Hepatocyte (in vitro differentiated cells): ENCODE data around the gene SMARCA5. TPM values are rescaled to one million over a fixed set of nuclear protein-coding genes. Genes with fewer than 3 reads are reported as not detected.
A peak's percentile ranks its signal among the peaks of the same experiment; 100 is the strongest.

ENCODE experiments used
- DNase-seq: peaks from one replicate; pipeline ENCODE4 v3.0.0-alpha.2; 2016; ENCODE audit warnings: low spot score
- H2AFZ ChIP-seq: fragments of 200-600 bp; sonication (generic); 2 replicates; pipeline ENCODE4 v1.6.0; 2016; ENCODE audit warnings: antibody characterized with exemption, mild to moderate bottlenecking
- H3K27ac ChIP-seq: fragments of 200-600 bp; sonication (generic); 2 replicates; pipeline ENCODE4 v1.5.1; 2016; ENCODE audit warnings: mild to moderate bottlenecking
- H3K27me3 ChIP-seq: fragments of 200-600 bp; sonication (generic); 2 replicates; pipeline ENCODE4 v1.6.1; 2016
- H3K36me3 ChIP-seq: fragments of 200-600 bp; sonication (generic); replicated peaks from 2 replicates; pipeline ENCODE4 v1.5.1; 2016; ENCODE audit warnings: low read depth; ENCODE audit not compliant: insufficient read depth
- H3K4me1 ChIP-seq: fragments of 200-600 bp; sonication (generic); 2 replicates; pipeline ENCODE4 v1.5.1; 2016; ENCODE audit warnings: mild to moderate bottlenecking, moderate library complexity; ENCODE audit not compliant: insufficient read depth
- H3K4me2 ChIP-seq: fragments of 200-600 bp; sonication (generic); 2 replicates; pipeline ENCODE4 v1.6.0; 2016
- H3K4me3 ChIP-seq: fragments of 200-600 bp; sonication (generic); 2 replicates; pipeline ENCODE4 v1.5.1; 2016; ENCODE audit warnings: mild to moderate bottlenecking
- H3K79me2 ChIP-seq: fragments of 200-600 bp; sonication (generic); 2 replicates; pipeline ENCODE4 v1.6.0; 2017; ENCODE audit warnings: mild to moderate bottlenecking
- H3K9me2 ChIP-seq: fragments of 200-600 bp; sonication (generic); replicated peaks from 2 replicates; pipeline ENCODE4 v1.6.0; 2017; ENCODE audit warnings: mild to moderate bottlenecking; ENCODE audit not compliant: insufficient read depth
- H3K9me3 ChIP-seq: fragments of 200-600 bp; sonication (generic); 2 replicates; pipeline ENCODE4 v1.5.1; 2016; ENCODE audit warnings: low read depth, mild to moderate bottlenecking
- H4K20me1 ChIP-seq: fragments of 200-600 bp; sonication (generic); 2 replicates; pipeline ENCODE4 v1.6.0; 2016; ENCODE audit warnings: mild to moderate bottlenecking; ENCODE audit not compliant: insufficient read depth, poor library complexity, severe bottlenecking
- CTCF ChIP-seq: fragments of 200-600 bp; sonication (generic); IDR thresholded peaks from 2 replicates; pipeline ENCODE4 v1.5.1; 2016; ENCODE audit warnings: antibody characterized with exemption, mild to moderate bottlenecking; ENCODE audit not compliant: poor library complexity
- EZH2 ChIP-seq: fragments of 200-600 bp; sonication (generic); IDR thresholded peaks from 2 replicates; pipeline ENCODE4 v1.6.1; 2016; ENCODE audit warnings: antibody characterized with exemption, mild to moderate bottlenecking, borderline replicate concordance
- EZH2phosphoT487 ChIP-seq: fragments of 200-600 bp; sonication (generic); IDR thresholded peaks from one replicate; pipeline ENCODE4 v1.6.1; 2018; ENCODE audit warnings: antibody characterized with exemption, mild to moderate bottlenecking, low read depth, moderate library complexity; ENCODE audit not compliant: unreplicated experiment, severe bottlenecking
- WGBS: methylation state at CpG from one replicate; pipeline ENCODE4 v1.1.6; 2016; ENCODE audit warnings: low lambda C conversion rate; ENCODE audit errors: missing lambda C conversion rate; 5-methylcytosine and 5-hydroxymethylcytosine counted together
- polyA plus RNA-seq: library from polyadenylated mRNA; unstranded; fragments of >200 nt; fragmentation: Nextera tagmentation; extraction: Ambion mirVana; gene quantifications from 2 replicates; pipeline ENCODE4 v1.2.1, GENCODE V29; 2016
- total RNA-seq: library from RNA; depleted of rRNA; stranded (reverse); fragments of >200 nt; gene quantifications from 2 replicates; pipeline ENCODE4 v1.2.3, GENCODE V29; 2014

Gene SMARCA5
- total and polyA plus RNA-seq, 2 experiments from 2014 or later: 38.7 to 73.0 TPM

- no peaks in the 10 kb centered on the region for H3K9me2 ChIP-seq
- H2AFZ ChIP-seq: no peak overlapping the region
- H3K4me2 ChIP-seq: no peak overlapping the region
- no peak overlapping the region for H3K27ac ChIP-seq
- WGBS: 100% methylated on average over 3 of the region's 3 CpGs
- H3K4me3 ChIP-seq: no peak overlapping the region
- H3K27me3 ChIP-seq: no peaks in the 10 kb centered on the region
- peaks cover 2% of the 10 kb centered on the region for H3K79me2 ChIP-seq
- H3K36me3 ChIP-seq: no peaks in the 10 kb centered on the region
- H3K9me3 ChIP-seq: no peaks in the 10 kb centered on the region
- no peaks in the 10 kb centered on the region for H3K4me1 ChIP-seq
- TF ChIP-seq CTCF (no peak), EZH2phosphoT487 (no peak)
- DNase-seq: no peak
- H4K20me1 ChIP-seq: no peaks in the 10 kb centered on the region
Observed at GRCh38 chr4:143539670-143540023, 26.1 kb downstream of the SMARCA5 start.

- H3K27me3 ChIP-seq: no peaks in the 10 kb centered on the region
- H3K4me1 ChIP-seq: no peaks in the 10 kb centered on the region
- 94% methylated on average over 2 of the region's 2 CpGs for WGBS
- no peak overlapping the region for H3K27ac ChIP-seq
- H4K20me1 ChIP-seq: no peaks in the 10 kb centered on the region
- H3K9me2 ChIP-seq: no peaks in the 10 kb centered on the region
- TF ChIP-seq EZH2phosphoT487: no peak
- no peak for TF ChIP-seq EZH2
- no peak for TF ChIP-seq CTCF
- H3K4me2 ChIP-seq: no peak overlapping the region
- H3K4me3 ChIP-seq: no peak overlapping the region
- H2AFZ ChIP-seq: no peak overlapping the region
- no peaks in the 10 kb centered on the region for H3K9me3 ChIP-seq
- no peaks in the 10 kb centered on the region for H3K36me3 ChIP-seq
- H3K79me2 ChIP-seq: no peaks in the 10 kb centered on the region
- no peak for DNase-seq
Observed at GRCh38 chr4:143549928-143550327, 36.4 kb downstream of the SMARCA5 start.

GRCh38 chr4:143554728-143555597 is 41.5 kb downstream of the SMARCA5 start:
- WGBS: 74% methylated on average over 4 of the region's 4 CpGs
- no peak for TF ChIP-seq EZH2phosphoT487
- no peak overlapping the region for H3K27ac ChIP-seq
- H3K9me3 ChIP-seq: no peaks in the 10 kb centered on the region
- no peak overlapping the region for H3K4me2 ChIP-seq
- no peaks in the 10 kb centered on the region for H3K9me2 ChIP-seq
- no peaks in the 10 kb centered on the region for H4K20me1 ChIP-seq
- no peaks in the 10 kb centered on the region for H3K27me3 ChIP-seq
- H2AFZ ChIP-seq: no peak overlapping the region
- DNase-seq: no peak
- no peaks in the 10 kb centered on the region for H3K36me3 ChIP-seq
- H3K4me3 ChIP-seq: no peak overlapping the region
- H3K79me2 ChIP-seq: no peaks in the 10 kb centered on the region
- peaks cover 6% of the 10 kb centered on the region for H3K4me1 ChIP-seq

GRCh38 chr4:143555676-143556075 is 42.2 kb downstream of the SMARCA5 start:
- peak; percentile 24 for DNase-seq

More at GRCh38 chr4:143555676-143556075, 42.2 kb downstream of the SMARCA5 start:
- H3K4me3 ChIP-seq: no peak overlapping the region
- H3K79me2 ChIP-seq: no peaks in the 10 kb centered on the region
- H3K9me3 ChIP-seq: no peaks in the 10 kb centered on the region
- H4K20me1 ChIP-seq: no peaks in the 10 kb centered on the region
- H3K9me2 ChIP-seq: no peaks in the 10 kb centered on the region
- TF ChIP-seq EZH2phosphoT487: no peak
- no peak for TF ChIP-seq CTCF
- TF ChIP-seq EZH2: no peak
- H3K4me2 ChIP-seq: no peak overlapping the region
- no peaks in the 10 kb centered on the region for H3K36me3 ChIP-seq
- peaks cover 6% of the 10 kb centered on the region for H3K4me1 ChIP-seq
- no peak overlapping the region for H2AFZ ChIP-seq
- no peaks in the 10 kb centered on the region for H3K27me3 ChIP-seq
- H3K27ac ChIP-seq: no peak overlapping the region
- 66% methylated on average over 5 of the region's 5 CpGs for WGBS
